GM23338 (cell line): ENCODE data around the gene SSH2. TPM values are rescaled to one million over a fixed set of nuclear protein-coding genes. Genes with fewer than 3 reads are reported as not detected.

Experiments used
- ATAC-seq: fragments of 200-7000 bp; cut with Tn5 transposase; 3 replicates; pipeline ENCODE4 v1.9.1; 2020
- DNase-seq: peaks from one replicate; pipeline ENCODE4 v3.0.0-alpha.2; 2015; ENCODE audit warnings: low spot score
- H2AFZ ChIP-seq: fragments of 200-600 bp; sonication (generic); 2 replicates; pipeline ENCODE4 v1.8.0; 2016; ENCODE audit warnings: antibody characterized with exemption, mild to moderate bottlenecking, moderate library complexity
- H3F3A ChIP-seq: fragments of 200-600 bp; sonication (generic); replicated peaks from 2 replicates; pipeline ENCODE4 v1.8.0; 2017; ENCODE audit warnings: antibody characterized with exemption, mixed run types, low read depth
- H3K27ac ChIP-seq: fragments of 200-600 bp; sonication (generic); 2 replicates; pipeline ENCODE4 v1.6.1; 2016; ENCODE audit warnings: low read depth
- H3K27me3 ChIP-seq: fragments of 200-600 bp; sonication (generic); 2 replicates; pipeline ENCODE4 v1.8.0; 2016; ENCODE audit warnings: mild to moderate bottlenecking, mixed run types, moderate library complexity; ENCODE audit not compliant: insufficient read depth
- H3K36me3 ChIP-seq: fragments of 200-600 bp; sonication (generic); 2 replicates; pipeline ENCODE4 v1.8.0; 2016; ENCODE audit warnings: mild to moderate bottlenecking; ENCODE audit not compliant: insufficient read depth
- H3K4me1 ChIP-seq: fragments of 200-600 bp; sonication (generic); 2 replicates; pipeline ENCODE4 v1.8.0; 2016; ENCODE audit warnings: mild to moderate bottlenecking, moderate library complexity; ENCODE audit not compliant: insufficient read depth
- H3K4me2 ChIP-seq: fragments of 200-600 bp; sonication (generic); 2 replicates; pipeline ENCODE4 v1.7.1; 2017; ENCODE audit warnings: mixed run types
- H3K4me3 ChIP-seq: fragments of 200-600 bp; sonication (generic); 2 replicates; pipeline ENCODE4 v1.6.1; 2016; ENCODE audit warnings: mixed run types
- H3K79me2 ChIP-seq: fragments of 200-600 bp; sonication (generic); replicated peaks from 2 replicates; pipeline ENCODE4 v1.8.0; 2017; ENCODE audit warnings: mild to moderate bottlenecking; ENCODE audit not compliant: insufficient read depth
- H3K9me2 ChIP-seq: fragments of 200-600 bp; sonication (generic); 2 replicates; pipeline ENCODE4 v1.8.0; 2017; ENCODE audit not compliant: insufficient read depth
- H4K20me1 ChIP-seq: fragments of 200-600 bp; sonication (generic); replicated peaks from 2 replicates; pipeline ENCODE4 v1.8.0; 2017; ENCODE audit warnings: mild to moderate bottlenecking; ENCODE audit not compliant: insufficient read depth
- H3K27ac Mint-ChIP-seq: 2 replicates; pipeline ENCODE4 v1.8.0; 2020; ENCODE audit warnings: inconsistent platforms, mild to moderate bottlenecking, moderate library complexity, mixed read lengths
- H3K27me3 Mint-ChIP-seq: 3 replicates; pipeline ENCODE4 v1.8.0; 2022; ENCODE audit warnings: low read depth, mild to moderate bottlenecking, moderate library complexity, mixed read lengths, inconsistent platforms; ENCODE audit not compliant: insufficient read depth, poor library complexity
- H3K36me3 Mint-ChIP-seq: 3 replicates; pipeline ENCODE4 v1.8.0; 2021; ENCODE audit warnings: low read depth, mild to moderate bottlenecking, inconsistent platforms, moderate library complexity, mixed read lengths
- H3K4me1 Mint-ChIP-seq: 3 replicates; pipeline ENCODE4 v1.8.0; 2020; ENCODE audit warnings: mild to moderate bottlenecking, inconsistent platforms, mixed read lengths
- H3K4me3 Mint-ChIP-seq: 3 replicates; pipeline ENCODE4 v1.8.0; 2021; ENCODE audit warnings: moderate library complexity, mild to moderate bottlenecking, inconsistent platforms, mixed read lengths
- H3K9me3 Mint-ChIP-seq: 3 replicates; pipeline ENCODE4 v1.8.0; 2020; ENCODE audit warnings: moderate library complexity, mild to moderate bottlenecking, inconsistent platforms, mixed read lengths
- CREB1 ChIP-seq: fragments of 250-450 bp; sonication (Bioruptor Pico); IDR thresholded peaks from 2 replicates; pipeline ENCODE4 v1.5.0; 2020; ENCODE audit warnings: low read depth, mild to moderate bottlenecking, moderate library complexity
- CTCF ChIP-seq, 2 experiments: fragments of 200-600 bp in 1 of 2; sonication (generic) in 1 of 2; conservative IDR thresholded peaks; 2 replicates each; pipeline versions ENCODE4 v1.5.1 to v1.6.1; 2016 to 2017; ENCODE audit warnings: antibody characterized with exemption in 2 of 2, low read depth in 2 of 2, mild to moderate bottlenecking in 2 of 2, moderate library complexity in 1 of 2
- ETS1 ChIP-seq: IDR thresholded peaks from 2 replicates; pipeline ENCODE4 v1.6.1; 2016; ENCODE audit warnings: antibody characterized with exemption
- EZH2 ChIP-seq: fragments of 200-600 bp; sonication (generic); IDR thresholded peaks from one replicate; pipeline ENCODE4 v1.8.0; 2017; ENCODE audit warnings: antibody characterized with exemption, mild to moderate bottlenecking, low read depth; ENCODE audit not compliant: unreplicated experiment
- EZH2phosphoT487 ChIP-seq: fragments of 200-600 bp; sonication (generic); IDR thresholded peaks from one replicate; pipeline ENCODE4 v1.8.1; 2018; ENCODE audit warnings: antibody characterized with exemption; ENCODE audit not compliant: unreplicated experiment
- JUNB ChIP-seq: IDR thresholded peaks from one replicate; pipeline ENCODE4 v1.6.1; 2016; ENCODE audit warnings: antibody characterized with exemption; ENCODE audit not compliant: unreplicated experiment
- NANOG ChIP-seq: IDR thresholded peaks from 2 replicates; pipeline ENCODE4 v1.6.1; 2016; ENCODE audit warnings: antibody characterized with exemption, borderline replicate concordance
- POLR2AphosphoS5 ChIP-seq: IDR thresholded peaks from 2 replicates; pipeline ENCODE4 v1.6.1; 2016; ENCODE audit warnings: antibody characterized with exemption, low read depth
- STAT1 ChIP-seq: IDR thresholded peaks from one replicate; pipeline ENCODE4 v1.6.1; 2016; ENCODE audit warnings: antibody characterized with exemption; ENCODE audit not compliant: unreplicated experiment
- ZNF114 ChIP-seq: fragments of 250-450 bp; sonication (Bioruptor Pico); IDR thresholded peaks from 2 replicates; pipeline ENCODE4 v1.5.0; 2020; ENCODE audit warnings: mild to moderate bottlenecking, moderate library complexity
- ZNF331 ChIP-seq: fragments of 250-450 bp; sonication (Bioruptor Pico); IDR thresholded peaks from 2 replicates; pipeline ENCODE4 v1.5.0; 2020; ENCODE audit warnings: low read depth, mild to moderate bottlenecking, moderate library complexity
- ZNF462 ChIP-seq: fragments of 250-450 bp; sonication (Bioruptor Pico); IDR thresholded peaks from 2 replicates; pipeline ENCODE4 v1.5.0; 2020; ENCODE audit warnings: mild to moderate bottlenecking, moderate library complexity
- polyA plus RNA-seq: library from polyadenylated mRNA; unstranded; fragments of >200 nt; fragmentation: Nextera tagmentation; extraction: Ambion mirVana; gene quantifications from 2 replicates; pipeline ENCODE4 v1.2.1, GENCODE V29; 2016
- total RNA-seq: library from RNA; depleted of rRNA; stranded (reverse); fragments of >200 nt; shearing (Covaris generic); gene quantifications from 2 replicates; pipeline ENCODE4 v1.2.3, GENCODE V29; 2014

SSH2 gene
- total and polyA plus RNA-seq, 2 experiments from 2014 or later: 9.9 to 12.1 TPM

GRCh38 chr17:29760279-29761039 is 169.6 kb downstream of the SSH2 start:
- H3K4me1 Mint-ChIP-seq: peaks cover 12% of the 10 kb centered on the region; the same call in 2 of the 3 replicates
- peaks cover 7% of the 10 kb centered on the region for H3K4me1 ChIP-seq
- ATAC-seq: peak; percentile 20
- H3K9me2 ChIP-seq: no peaks in the 10 kb centered on the region
- H3K4me3 Mint-ChIP-seq: peak overlapping the region; percentile 90
- H3K27me3 ChIP-seq: peaks cover 16% of the 10 kb centered on the region
- peak overlapping the region; percentile 88; the same call in 1 of the 2 replicates for H2AFZ ChIP-seq
- H3K27me3 Mint-ChIP-seq: peaks cover 10% of the 10 kb centered on the region
- H3K79me2 ChIP-seq: no peaks in the 10 kb centered on the region
- no peaks in the 10 kb centered on the region for H3K9me3 Mint-ChIP-seq
- H3K4me2 ChIP-seq: peak overlapping the region; percentile 86
- no peak overlapping the region for H3K27ac Mint-ChIP-seq
- peak overlapping the region; percentile 90 for H3K4me3 ChIP-seq
- no peaks in the 10 kb centered on the region; the same call in 1 of the 2 replicates for H3F3A ChIP-seq
- no peaks in the 10 kb centered on the region for H3K36me3 ChIP-seq
- no peaks in the 10 kb centered on the region for H4K20me1 ChIP-seq
- no peak for TF ChIP-seq POLR2AphosphoS5
- no peak for TF ChIP-seq NANOG
- no peak for TF ChIP-seq JUNB
- TF ChIP-seq ZNF462: no peak
- no peak for TF ChIP-seq ZNF331 (CRISPR knock-in tag)
- TF ChIP-seq EZH2phosphoT487: no peak
- no peak for TF ChIP-seq ETS1
- TF ChIP-seq CTCF (conservative IDR thresholded peaks at IDR 0.05; ENCODE audit: low read depth in 2 of 2): no peak
- TF ChIP-seq ZNF114 (CRISPR knock-in tag): no peak
- no peak for TF ChIP-seq EZH2
- TF ChIP-seq STAT1: no peak
- TF ChIP-seq CREB1 (CRISPR knock-in tag): no peak
- DNase-seq: peak; percentile 23
- H3K36me3 Mint-ChIP-seq: no peaks in the 10 kb centered on the region
- H3K27ac ChIP-seq: no peak overlapping the region
